Lower leg skin (tissue), 3 donors: ENCODE results near the gene XYLT1.

Source experiments
- CTCF ChIP-seq, 3 donors: fragments of 450-650 bp; IDR thresholded peaks; one replicate each; pipeline ENCODE4 v1.5.1; 2016; ENCODE audit warnings: antibody characterized with exemption in 3 of 3, mild to moderate bottlenecking in 3 of 3, moderate library complexity in 2 of 3
- POLR2A ChIP-seq, 2 donors: fragments of 450-650 bp; IDR thresholded peaks; one replicate each; pipeline ENCODE4 v1.6.1; 2016 to 2017; ENCODE audit warnings: antibody characterized with exemption in 2 of 2, mild to moderate bottlenecking in 1 of 2, moderate library complexity in 1 of 2

- TF ChIP-seq POLR2A (IDR thresholded peaks at IDR 0.05) (no peak), CTCF (IDR thresholded peaks at IDR 0.05) (no peak)
Observed at GRCh38 chr16:17131351-17131750, 339.4 kb downstream of the XYLT1 start.
